Measurements from ENCODE around the gene FGFBP3. TPM values are rescaled to one million over a fixed set of nuclear protein-coding genes. Genes with fewer than 3 reads are reported as not detected.

The FGFBP3 gene
- polyA plus RNA-seq, 1 experiment = 0.17 TPM

DNA sequence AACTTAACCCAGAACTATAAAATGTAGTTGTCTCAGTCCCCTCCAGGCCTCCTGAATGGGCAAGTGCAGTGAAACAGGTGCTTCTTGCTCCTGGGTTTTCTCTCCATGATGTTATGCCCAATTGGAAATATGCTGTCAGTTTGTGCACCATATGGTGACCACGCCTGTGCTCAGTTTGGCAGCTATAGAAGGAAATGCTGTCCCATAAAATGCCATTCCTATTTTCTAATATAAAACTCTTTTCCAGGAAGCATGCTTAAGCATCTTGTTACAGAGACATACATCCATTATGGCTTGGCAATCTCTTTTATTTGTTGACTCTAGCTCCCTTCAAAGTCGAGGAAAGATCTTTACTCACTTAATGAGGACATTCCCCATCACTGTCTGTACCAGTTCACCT, 45.2 kb downstream of the FGFBP3 start:
- POLR2A ChIA-PET = interaction anchor here (0.5 kb wide), 1 partner anchor 18 kb away, joined by 3 read pairs; no protein-coding TSS in a partner anchor
- Histone ChIP-seq H3K4me3 (ENCODE audit: low read depth, low read length) (no peak overlapping the region), H3K9me3 (ENCODE audit: control insufficient read depth, insufficient read depth, low read length) (no peaks in the 10 kb centered on the region), H3K27me3 (ENCODE audit: control insufficient read depth, insufficient read depth, low read length) (no peaks in the 10 kb centered on the region), H3K27ac (ENCODE audit: low read depth, low read length) (no peak overlapping the region)
- TF ChIP-seq, protein P1, sequence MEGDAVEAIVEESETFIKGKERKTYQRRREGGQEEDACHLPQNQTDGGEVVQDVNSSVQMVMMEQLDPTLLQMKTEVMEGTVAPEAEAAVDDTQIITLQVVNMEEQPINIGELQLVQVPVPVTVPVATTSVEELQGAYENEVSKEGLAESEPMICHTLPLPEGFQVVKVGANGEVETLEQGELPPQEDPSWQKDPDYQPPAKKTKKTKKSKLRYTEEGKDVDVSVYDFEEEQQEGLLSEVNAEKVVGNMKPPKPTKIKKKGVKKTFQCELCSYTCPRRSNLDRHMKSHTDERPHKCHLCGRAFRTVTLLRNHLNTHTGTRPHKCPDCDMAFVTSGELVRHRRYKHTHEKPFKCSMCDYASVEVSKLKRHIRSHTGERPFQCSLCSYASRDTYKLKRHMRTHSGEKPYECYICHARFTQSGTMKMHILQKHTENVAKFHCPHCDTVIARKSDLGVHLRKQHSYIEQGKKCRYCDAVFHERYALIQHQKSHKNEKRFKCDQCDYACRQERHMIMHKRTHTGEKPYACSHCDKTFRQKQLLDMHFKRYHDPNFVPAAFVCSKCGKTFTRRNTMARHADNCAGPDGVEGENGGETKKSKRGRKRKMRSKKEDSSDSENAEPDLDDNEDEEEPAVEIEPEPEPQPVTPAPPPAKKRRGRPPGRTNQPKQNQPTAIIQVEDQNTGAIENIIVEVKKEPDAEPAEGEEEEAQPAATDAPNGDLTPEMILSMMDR (IDR thresholded peaks at IDR 0.05; ENCODE audit: low read depth, low read length) = no peak
- CTCF ChIA-PET = interaction anchor here (0.7 to 1.9 kb wide), 2 partner anchors 49 to 106 kb away, joined by 4 to 10 read pairs; no protein-coding TSS in a partner anchor
- no peak for DNase-seq (ENCODE audit: low read depth, low spot score)

DNA sequence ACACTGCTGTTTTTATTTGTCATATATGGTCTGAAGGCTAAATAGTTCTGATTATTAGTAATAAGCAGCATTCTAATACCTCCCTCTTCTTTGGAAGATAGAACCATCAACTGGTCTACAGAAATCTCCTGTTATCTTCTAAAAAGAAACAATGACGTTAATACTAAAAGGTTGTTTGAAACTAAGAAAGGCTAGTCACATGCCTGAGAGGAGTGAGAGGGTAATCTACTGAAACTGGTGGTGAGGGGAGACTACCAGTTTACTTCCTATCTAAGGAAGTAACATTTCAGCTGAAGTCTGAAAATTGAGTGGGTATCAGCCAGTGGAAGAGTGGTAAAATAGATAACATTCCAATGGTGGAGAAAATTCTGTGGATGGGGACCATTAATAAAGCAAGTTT, 48.4 kb downstream of the FGFBP3 start:
- ChIA-PET POLR2A (no interaction called here), CTCF (no interaction called here)
- Histone ChIP-seq H3K4me3 (ENCODE audit: low read depth, low read length) (no peak overlapping the region), H3K27me3 (ENCODE audit: control insufficient read depth, insufficient read depth, low read length) (no peaks in the 10 kb centered on the region), H3K27ac (ENCODE audit: low read depth, low read length) (no peak overlapping the region), H3K9me3 (ENCODE audit: control insufficient read depth, insufficient read depth, low read length) (no peaks in the 10 kb centered on the region)
- no peak for DNase-seq (ENCODE audit: low read depth, low spot score)
- TF ChIP-seq, protein P1 (IDR thresholded peaks at IDR 0.05; ENCODE audit: low read depth, low read length) = no peak

DNA sequence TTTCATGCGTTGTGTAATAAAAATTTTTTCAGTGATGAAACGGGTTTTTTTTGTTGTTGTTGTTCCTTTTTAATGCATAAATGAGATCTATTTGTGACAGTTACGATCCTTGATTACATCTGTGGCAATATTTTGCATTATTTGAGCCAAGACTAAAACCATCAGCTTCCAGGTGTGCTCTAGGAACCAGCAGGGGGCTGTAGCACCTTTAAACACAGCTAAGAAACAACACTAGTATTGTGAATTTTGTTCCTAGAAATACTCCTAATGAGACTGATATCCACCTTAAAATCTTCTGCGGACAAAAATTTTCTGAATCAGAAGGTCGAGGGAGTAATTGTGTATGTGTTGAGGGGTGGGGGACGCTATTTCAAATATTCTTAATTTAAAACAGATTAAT, 52.6 kb downstream of the FGFBP3 start:
- POLR2A ChIA-PET = no interaction called here
- Histone ChIP-seq H3K4me3 (ENCODE audit: low read depth, low read length) (no peak overlapping the region), H3K9me3 (ENCODE audit: control insufficient read depth, insufficient read depth, low read length) (no peaks in the 10 kb centered on the region), H3K27ac (ENCODE audit: low read depth, low read length) (no peak overlapping the region), H3K27me3 (ENCODE audit: control insufficient read depth, insufficient read depth, low read length) (no peaks in the 10 kb centered on the region)
- no peak for DNase-seq (ENCODE audit: low read depth, low spot score)
- TF ChIP-seq, protein P1 (IDR thresholded peaks at IDR 0.05; ENCODE audit: low read depth, low read length) = peak; percentile 46
- CTCF ChIA-PET = interaction anchor here (0.7 to 1.9 kb wide), 2 partner anchors 9 to 57 kb away, joined by 3 to 13 read pairs; no protein-coding TSS in a partner anchor

Small RNAs within 50 kb of the gene (small RNA-seq; reads per million reads assigned to genes)
- gene AL359198.2 (ENCODE audit: insufficient read length, low read depth) = not detected

Other genes with a start within 250 kb of the FGFBP3 start
- 35.5 and 45.5 TPM in 2 replicates for gene TNKS2, start 111.1 kb downstream of the FGFBP3 start, polyA plus RNA-seq (2011; rRNA removed)
- gene BTAF1, start 14.3 kb upstream of the FGFBP3 start, polyA plus RNA-seq (2011; rRNA removed) = 27.2 and 35.0 TPM in 2 replicates